GM21576 (cell line): ENCODE data around the gene PCBD1.
A peak's percentile ranks its signal among the peaks of the same experiment; 100 is the strongest.
"Not testable (repeated sequence)": the region's sequence is repeated elsewhere in the genome, so short reads cannot be mapped to it uniquely, and the experiment has no call there.

Experiments
- ATAC-seq: cut with Tn5 transposase; IDR thresholded peaks from one replicate; pipeline ENCODE4 v1.9.1; 2021; ENCODE audit warnings: mild to moderate bottlenecking, moderate library complexity; ENCODE audit not compliant: unreplicated experiment

Gene PCBD1

GRCh38 chr10:70887804-70888800 is at the start of gene PCBD1:
TSS of gene PCBD1 (minus strand) at chr10:70888565. CDS start at chr10:70888533, 32 bp downstream.
- ATAC-seq = peak; percentile 59

DNA sequence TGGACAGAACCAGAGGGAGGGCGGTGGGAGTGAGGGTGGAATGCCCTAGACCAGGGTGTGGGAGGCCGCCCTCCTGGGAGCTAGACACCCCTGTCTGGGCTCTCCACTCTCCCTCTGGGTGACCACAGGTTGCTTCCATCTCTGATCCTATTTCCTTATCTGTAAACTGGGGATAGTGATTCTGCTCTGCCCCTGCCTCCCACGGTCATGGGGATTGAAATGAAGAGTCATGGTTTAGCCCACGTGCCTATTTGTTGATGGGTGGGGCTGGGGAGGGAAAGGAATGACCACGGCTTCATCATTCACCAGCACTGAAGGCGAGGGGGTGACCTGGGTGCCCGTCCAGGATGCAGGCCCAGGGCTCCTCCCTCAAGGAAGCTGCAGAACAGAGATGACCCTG is 49.3 kb upstream of the PCBD1 start:
- no peak for ATAC-seq

DNA sequence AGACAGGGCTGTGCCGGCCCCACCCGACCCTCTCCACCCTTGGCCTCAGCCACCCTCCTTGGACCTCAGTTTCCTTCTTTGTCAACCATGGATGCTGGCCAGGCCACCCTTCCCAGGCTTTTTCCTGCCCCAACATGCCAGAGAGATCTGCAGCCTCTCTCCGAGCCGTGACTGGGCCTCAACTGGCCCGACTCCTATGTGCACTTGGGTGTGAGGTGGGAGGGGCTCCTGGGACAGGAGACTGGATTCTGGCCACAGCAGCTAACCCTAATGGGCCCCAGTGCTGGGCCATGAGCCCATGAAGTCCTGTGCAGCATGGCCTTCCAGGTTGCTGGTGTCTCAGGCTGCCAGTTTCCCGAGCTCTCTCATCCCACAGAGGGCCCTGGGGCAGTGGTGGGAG is 47.7 kb upstream of the PCBD1 start:
- no peak for ATAC-seq

GRCh38 chr10:70935631-70936030 is 47.3 kb upstream of the PCBD1 start:
- ATAC-seq = no peak

DNA sequence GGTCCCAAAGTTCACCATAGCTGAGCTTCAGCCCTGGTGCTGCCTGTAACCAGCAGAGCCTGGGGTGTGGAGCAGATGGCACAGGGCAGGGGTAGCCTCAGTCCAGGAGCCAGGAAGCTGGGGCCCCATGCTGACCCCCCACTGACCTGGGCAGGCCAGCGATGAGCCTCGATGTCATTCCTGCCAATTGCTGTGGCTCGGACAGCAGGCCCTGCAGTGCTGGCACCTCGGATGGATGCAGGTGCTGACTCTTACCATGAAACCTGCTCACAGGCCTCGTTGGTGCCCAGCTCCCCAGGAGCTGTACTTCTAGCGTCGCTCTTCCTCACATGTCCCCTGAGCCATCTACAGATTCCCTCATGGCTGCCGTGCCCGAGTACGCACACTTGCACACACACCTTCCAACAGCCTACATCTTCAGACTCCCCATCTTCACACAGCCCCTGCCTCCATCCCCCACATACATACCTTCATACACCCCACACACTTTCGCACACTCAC is 46.8 kb upstream of the PCBD1 start:
- no peak for ATAC-seq

DNA sequence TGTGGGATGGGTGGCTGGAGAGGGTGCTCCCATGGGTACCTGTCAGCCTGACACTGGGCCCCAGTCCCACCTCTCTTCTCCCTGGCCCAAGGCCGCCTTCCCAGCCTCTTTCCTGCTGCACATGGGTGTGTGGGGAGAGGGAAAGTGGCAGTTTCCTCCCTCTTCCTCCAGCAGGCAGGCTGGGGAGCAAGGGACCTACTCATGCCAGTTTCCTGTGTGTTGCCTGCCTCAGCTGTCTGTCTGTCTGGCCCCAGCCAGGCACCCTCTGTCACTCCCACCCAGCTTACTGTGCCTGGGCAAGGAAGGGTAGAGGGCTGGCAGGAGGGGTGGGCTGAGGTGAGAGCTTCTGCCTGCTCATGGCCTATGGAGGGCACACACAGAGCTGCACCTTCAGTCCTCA is 46.3 kb upstream of the PCBD1 start:
- ATAC-seq = no peak

DNA sequence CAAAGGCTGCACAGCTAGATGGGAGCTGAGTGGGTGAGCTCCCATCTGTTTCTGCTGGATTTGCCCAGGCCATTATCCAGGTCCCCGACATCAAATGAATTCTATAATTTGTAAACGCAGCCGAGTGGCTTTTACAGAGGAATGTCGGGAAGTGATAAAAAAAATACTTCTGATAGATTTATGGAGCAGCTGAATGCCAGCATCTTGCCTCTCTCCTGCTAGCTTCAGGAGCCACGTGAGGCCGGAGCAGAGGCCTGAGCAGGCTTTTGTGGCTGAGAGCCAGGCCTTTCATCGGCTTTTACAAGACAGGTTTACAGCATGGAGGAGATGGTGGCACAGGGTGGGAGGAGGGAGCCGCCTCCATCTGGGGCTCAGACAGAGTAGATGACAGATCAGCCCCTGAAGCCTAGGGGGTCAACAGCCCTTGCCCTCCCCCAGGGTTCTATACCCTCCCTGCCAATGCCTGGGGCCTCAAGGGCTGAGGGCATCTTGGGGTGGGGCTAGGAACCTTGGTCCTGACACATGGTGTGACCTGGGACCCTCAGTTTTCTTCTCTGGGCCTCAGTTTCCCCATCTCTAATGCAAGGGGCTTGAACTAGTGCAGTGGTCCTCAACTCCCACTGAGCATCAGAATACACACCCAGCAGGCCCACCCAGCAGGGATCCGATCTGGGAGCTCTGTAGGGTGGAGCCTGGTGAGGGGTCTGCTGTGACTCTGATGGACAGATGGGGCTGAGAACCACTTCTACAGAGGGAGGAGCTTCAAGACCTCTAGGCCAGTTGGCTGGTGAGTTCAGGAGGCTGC is 44.2 kb upstream of the PCBD1 start:
- ATAC-seq = no peak

- ATAC-seq = no peak
Observed at GRCh38 chr10:70931168-70931815, 42.9 kb upstream of the PCBD1 start.

DNA sequence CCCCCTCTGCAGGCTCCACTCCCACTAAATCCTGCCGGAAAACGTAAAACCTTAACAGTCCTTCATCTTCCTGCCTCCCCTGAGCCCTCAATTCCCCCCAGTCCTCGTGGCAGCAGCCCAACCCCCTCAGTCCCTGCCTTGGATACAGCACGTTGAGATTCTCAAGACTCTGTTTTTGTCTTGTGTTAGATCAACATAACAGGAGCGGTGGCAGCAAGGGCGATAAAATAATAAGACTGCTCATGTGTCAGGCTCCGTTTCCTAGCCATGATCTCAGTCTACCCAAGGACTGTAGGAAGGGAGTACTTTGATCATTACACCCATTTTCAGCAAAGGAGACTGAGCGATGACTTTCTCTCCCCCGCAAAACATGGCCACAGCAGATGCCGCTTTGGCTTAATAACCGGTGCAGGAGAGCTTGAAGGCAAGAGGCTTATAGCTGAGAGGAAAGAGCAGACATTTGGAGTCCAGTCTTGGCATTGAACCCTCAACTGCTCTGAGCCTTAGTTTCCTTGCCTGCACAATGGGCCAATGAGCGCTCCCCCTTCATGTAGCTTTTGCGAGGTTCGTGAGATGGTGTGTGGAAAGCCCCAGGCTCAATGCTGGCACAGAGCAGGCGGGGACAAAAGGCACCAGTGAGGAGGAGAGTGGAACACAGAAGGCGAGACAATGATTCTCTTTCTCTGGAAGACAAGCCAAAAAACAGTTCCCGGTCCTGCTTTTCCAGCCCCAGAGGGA is 42.1 kb upstream of the PCBD1 start:
- ATAC-seq = no peak

- ATAC-seq = no peak
Observed at GRCh38 chr10:70928140-70928539, 39.8 kb upstream of the PCBD1 start.

DNA sequence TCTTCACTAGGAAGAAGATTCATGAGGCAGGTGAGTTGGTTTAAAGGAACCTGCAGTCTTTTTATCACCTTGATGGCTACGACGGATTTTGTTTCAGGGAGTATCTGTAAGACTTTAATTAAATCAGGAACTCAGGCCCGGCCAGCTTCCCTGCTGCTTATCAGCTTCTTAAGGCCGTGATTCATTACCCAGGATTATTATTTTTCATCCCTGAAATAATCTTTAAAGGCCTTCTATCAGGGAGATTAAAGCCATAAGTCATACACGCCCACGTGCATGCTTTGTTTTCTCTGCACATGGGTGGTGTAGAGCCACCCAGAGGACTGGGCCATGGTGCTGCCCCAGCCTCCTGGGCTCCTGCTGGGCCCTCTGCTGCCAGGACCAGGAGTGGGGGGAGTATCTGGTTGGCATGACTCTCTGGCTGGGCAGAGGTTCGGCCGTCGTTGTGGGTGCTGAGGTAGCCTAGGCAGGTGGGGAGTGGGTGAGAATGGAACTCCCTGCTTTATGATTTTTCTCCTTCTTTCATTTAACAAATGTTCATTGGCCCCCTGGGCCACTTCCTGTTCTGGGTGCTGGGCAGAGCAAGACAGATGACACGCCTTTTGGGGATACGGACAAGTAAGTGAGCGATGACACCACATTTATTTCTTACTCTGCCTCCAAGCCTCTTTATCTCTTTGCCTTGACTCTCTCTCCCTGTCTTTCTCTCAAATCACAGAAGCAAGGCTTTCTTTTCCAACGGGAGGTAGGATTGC is 39.0 kb upstream of the PCBD1 start:
- no peak for ATAC-seq

- ATAC-seq = no peak
Observed at GRCh38 chr10:70926226-70927000, 38.0 kb upstream of the PCBD1 start.

GRCh38 chr10:70925377-70926225 is 37.2 kb upstream of the PCBD1 start:
- ATAC-seq = no peak

DNA sequence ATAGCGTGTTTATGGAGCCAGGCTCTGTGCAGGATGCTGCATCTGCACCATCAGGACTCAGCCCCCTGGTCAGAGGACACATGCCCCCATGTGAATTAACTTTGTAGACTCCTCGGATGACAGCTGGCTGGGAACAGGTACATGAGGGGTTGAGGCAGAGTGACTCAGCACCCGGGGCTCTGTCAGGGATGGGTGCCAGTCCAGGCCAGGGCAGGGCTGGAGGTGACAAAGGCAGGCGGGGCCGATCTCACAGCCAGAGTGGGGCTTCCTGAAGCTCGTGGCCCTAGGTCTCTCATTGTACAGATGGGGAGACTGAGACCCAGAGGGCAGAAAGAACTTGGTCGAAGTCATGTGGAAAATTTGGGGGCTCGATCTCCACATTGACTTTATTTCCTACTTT is 35.3 kb upstream of the PCBD1 start:
- ATAC-seq = no peak

DNA sequence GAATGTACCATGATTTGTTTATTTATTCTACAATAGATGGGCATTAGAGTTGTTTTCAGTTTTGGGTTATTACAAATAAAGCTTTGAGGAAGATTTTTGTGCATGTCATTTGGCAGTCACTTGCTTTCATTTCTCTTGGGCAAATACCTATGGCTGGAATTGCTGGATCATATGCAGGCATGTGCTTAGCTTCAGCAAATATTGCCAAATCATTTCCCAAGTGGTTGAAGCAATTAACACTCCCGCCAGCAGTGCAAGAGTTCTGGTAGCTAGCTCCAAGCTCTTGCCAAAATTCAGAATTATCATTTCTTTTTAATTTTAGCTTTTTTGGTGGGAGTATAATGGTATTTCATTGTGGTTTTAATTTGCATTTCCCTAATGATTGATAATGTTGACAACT is 32.9 kb upstream of the PCBD1 start:
- ATAC-seq = no peak

DNA sequence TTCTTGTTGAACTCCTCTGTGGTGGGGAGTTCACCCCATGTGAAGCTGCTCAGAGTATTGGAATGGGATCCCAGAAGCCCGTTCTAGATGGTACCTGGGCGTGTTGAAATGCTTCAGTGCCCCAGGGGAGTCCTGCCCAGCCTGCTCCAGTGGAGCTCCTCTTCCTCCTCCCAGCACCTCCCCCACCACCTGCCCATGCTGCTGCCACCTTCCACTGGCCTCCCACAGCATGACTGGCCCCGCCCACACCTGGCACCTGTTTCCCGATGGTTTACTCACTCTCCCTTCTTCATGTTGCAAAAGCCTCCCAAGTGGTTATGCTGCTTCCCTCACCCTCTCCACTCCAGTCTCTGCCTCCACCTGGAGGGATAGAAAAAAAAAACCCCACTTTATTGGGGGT is 32.2 kb upstream of the PCBD1 start:
- ATAC-seq = no peak

DNA sequence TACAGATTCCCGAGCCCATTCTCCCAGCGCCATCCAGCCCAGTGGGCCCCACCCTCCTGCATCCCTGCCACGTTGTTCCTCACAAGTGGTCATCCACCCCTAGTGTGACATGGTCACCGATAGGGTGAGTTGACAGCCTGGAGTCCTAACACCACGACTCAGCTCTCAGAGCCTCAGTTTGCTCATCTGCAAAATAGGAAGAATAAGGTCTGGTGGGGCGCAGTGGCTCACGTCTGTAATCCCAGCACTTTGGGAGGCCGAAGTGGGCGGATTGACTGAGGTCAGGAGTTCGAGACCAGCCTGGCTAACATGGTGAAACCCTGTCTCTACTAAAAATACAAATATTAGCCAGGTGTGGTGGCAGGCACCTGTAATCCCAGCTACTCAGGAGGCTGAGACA is 31.5 kb upstream of the PCBD1 start:
- ATAC-seq = not testable (repeated sequence)
